PC-3 (cell line): ENCODE data around the gene CDC42BPB.

Experiments used
- EZH2 ChIP-seq: fragments of 300-600 bp; sonication (generic); IDR thresholded peaks from one replicate; pipeline ENCODE4 v1.6.1; 2017; ENCODE audit warnings: antibody characterized with exemption, mild to moderate bottlenecking, low read length; ENCODE audit not compliant: unreplicated experiment
- EZH2phosphoT487 ChIP-seq: fragments of 300-600 bp; sonication (generic); IDR thresholded peaks from 2 replicates; pipeline ENCODE4 v1.6.1; 2018; ENCODE audit warnings: mild to moderate bottlenecking, antibody characterized with exemption, low read length, borderline replicate concordance
- TF ChIP-seq, protein P1 (sequence below): fragments of 300-600 bp; sonication (generic); conservative IDR thresholded peaks from 2 replicates; pipeline ENCODE4 v1.5.1; 2017; ENCODE audit warnings: antibody characterized with exemption, low read depth, mild to moderate bottlenecking, low read length

DNA sequence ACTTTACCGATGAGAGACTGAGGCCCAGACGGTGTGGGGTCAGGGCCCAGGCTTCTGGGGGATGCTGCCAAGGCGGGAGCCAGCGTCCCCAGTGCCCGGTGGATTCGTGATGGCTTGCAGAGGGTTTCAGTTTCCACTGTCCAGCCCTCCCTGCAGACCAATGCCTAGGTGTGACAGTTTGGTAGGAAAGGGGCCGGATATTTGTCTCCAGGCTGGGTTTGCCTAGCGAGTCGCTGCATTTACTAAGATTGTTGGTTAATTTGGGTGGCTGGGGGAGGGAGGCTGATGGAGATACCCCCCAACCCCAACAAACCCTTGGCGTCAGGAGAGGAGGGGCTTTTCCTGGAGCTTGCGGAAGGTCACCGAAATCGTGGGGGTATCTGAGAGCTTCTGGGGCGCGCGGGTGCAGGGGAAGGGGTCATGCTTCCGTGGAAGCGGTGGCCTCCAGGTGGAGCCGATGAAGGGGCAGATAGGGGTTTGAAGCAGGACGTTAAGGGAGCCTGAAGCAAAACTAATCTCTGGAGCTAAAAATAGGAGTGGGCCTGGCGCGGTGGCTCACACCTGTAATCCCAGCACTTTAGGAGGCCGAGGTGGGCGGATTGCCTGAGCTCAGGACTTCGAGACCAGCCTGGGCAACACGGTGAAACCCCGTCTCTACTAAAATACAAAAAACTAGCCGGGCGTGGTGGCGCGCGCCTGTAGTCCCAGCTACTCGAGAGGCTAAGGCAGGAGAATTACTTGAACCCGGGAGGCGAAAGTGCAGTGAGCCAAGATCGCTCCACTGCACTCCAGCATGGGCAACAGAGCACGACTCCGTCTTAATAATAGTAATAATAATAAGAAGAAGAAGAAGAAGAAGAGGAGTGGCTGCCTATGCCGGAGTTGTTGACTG, 1.1 kb upstream of the CDC42BPB start:
- TF ChIP-seq EZH2: no peak
- TF ChIP-seq, protein P1, sequence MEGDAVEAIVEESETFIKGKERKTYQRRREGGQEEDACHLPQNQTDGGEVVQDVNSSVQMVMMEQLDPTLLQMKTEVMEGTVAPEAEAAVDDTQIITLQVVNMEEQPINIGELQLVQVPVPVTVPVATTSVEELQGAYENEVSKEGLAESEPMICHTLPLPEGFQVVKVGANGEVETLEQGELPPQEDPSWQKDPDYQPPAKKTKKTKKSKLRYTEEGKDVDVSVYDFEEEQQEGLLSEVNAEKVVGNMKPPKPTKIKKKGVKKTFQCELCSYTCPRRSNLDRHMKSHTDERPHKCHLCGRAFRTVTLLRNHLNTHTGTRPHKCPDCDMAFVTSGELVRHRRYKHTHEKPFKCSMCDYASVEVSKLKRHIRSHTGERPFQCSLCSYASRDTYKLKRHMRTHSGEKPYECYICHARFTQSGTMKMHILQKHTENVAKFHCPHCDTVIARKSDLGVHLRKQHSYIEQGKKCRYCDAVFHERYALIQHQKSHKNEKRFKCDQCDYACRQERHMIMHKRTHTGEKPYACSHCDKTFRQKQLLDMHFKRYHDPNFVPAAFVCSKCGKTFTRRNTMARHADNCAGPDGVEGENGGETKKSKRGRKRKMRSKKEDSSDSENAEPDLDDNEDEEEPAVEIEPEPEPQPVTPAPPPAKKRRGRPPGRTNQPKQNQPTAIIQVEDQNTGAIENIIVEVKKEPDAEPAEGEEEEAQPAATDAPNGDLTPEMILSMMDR: no peak
- no peak for TF ChIP-seq EZH2phosphoT487
